ENCODE results near the gene FBXO31. TPM values are rescaled to one million over a fixed set of nuclear protein-coding genes. Genes with fewer than 3 reads are reported as not detected.
A peak's percentile ranks its signal among the peaks of the same experiment; 100 is the strongest.

Gene FBXO31, protein sequence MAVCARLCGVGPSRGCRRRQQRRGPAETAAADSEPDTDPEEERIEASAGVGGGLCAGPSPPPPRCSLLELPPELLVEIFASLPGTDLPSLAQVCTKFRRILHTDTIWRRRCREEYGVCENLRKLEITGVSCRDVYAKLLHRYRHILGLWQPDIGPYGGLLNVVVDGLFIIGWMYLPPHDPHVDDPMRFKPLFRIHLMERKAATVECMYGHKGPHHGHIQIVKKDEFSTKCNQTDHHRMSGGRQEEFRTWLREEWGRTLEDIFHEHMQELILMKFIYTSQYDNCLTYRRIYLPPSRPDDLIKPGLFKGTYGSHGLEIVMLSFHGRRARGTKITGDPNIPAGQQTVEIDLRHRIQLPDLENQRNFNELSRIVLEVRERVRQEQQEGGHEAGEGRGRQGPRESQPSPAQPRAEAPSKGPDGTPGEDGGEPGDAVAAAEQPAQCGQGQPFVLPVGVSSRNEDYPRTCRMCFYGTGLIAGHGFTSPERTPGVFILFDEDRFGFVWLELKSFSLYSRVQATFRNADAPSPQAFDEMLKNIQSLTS
- 9.9 and 11.5 TPM in 2 replicates for total RNA-seq (2014; rRNA removed; shearing (Covaris generic))

DNA sequence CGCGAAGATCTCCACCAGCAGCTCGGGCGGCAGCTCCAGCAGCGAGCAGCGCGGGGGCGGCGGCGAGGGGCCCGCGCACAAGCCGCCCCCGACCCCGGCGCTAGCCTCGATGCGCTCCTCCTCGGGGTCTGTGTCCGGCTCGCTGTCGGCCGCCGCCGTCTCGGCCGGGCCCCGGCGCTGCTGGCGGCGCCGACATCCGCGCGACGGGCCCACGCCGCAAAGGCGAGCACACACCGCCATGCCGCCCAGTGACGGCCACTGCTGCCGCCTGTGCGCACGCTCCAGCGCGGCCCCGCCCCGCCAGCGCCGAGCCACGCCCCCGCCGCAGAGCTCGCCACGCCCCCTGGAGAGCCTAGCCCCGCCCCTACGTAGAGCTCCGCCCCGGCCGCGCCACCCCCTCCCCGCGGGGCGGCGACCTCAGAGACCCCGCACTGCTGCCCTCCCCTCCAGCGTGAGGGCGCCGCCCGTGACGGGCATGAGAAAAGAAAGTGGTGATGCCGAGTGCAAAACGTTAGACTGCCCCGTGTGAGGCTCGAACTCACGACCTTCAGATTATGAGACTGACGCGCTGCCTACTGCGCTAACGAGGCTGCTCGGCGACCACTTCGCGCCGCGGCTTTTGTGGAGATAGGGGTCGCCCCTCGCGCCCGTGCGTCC lies at the start of gene FBXO31:
Gene FBXO31 (minus strand): TSS at position 272 of the 657 bp plus-strand sequence. CDS start 32 bp downstream, at position 240.
- DNase-seq (ENCODE audit: low read depth) = peak; percentile 83

- no peak for DNase-seq (ENCODE audit: low read depth)
Observed at GRCh38 chr16:87432330-87432915, 48.8 kb upstream of the FBXO31 start.

DNA sequence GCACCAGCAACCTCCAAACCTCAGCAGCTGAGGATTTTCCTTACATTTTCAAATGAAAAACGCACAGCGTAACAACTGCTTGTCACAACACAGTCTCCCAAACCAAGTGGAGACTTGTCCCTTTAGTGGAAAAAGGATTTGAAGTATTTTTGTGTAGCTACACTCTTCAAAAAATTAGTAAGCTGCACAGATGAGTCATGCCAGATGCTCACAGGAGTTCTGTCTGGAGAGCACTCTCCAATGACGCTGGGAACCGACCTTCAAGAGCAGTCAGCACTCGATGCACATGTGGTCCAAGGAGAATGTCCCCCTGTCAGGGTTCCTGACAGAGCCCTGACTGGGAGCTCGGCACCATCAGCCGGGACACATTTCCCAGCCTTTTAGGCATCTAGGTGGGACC lies 48.4 kb upstream of the FBXO31 start:
- peak; percentile 85 for DNase-seq (ENCODE audit: low read depth)

DNA sequence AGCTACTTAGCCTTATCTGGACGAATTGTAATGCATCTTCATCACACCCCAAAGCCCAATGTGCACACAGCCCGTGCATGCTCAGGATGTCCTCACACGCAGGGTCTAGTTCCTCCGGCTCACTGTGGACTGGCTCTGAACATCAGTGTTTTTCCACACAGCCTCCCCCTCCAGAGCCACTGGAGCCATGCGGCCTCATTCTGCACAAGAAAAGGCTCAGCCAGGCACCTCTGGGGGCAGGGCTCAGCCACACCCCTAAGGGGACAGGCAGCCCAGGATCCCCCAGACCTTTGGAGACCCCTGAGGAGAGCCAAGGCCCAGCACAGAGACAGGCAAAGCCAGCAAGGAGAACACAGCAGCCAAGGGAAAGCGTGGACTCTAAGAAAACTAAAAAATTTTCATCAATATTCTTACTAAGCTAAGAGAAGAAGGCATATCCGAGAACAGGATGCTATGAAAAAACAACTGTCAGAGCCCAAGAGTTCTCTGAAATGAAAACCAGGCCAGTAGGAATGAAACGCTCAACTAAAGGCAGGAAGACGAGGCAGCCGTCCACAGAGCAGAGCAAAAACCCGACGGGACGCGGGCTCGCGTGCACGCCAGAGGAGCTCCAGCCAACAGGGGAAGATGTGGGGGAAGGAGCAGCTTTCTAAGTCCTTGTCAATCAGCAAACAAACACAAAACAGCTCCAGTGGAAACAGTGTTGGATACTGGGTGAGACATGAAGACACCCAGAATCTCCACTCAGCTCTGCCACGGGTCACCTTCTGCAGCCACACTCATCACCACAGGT lies 43.0 kb upstream of the FBXO31 start:
- no peak for DNase-seq (ENCODE audit: low read depth)

- DNase-seq (ENCODE audit: low read depth) = no peak
Observed at GRCh38 chr16:87425941-87426340, 42.4 kb upstream of the FBXO31 start.

DNA sequence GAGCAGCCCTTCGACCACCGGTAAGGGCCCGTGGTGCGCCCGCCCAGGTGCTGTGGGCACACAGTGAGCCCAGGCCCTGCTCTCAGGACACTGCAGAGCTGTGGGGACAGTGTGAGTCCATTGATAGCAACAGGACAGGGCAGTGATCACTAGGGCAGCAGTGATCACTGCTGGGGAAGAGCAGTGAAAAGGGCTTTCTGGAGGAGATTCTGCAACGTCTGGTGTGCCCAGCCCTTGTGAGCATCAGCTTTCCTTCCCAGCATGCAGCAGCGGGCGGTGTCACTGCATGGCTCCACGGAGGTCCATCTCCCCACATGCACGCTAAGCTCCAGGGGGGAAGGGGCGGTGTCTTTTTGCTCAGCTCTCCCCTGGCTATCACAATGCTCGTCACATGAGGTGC lies 40.7 kb upstream of the FBXO31 start:
- DNase-seq (ENCODE audit: low read depth) = no peak

GRCh38 chr16:87423429-87423828 lies 39.9 kb upstream of the FBXO31 start:
- DNase-seq (ENCODE audit: low read depth) = no peak

GRCh38 chr16:87422106-87422505 lies 38.5 kb upstream of the FBXO31 start:
- no peak for DNase-seq (ENCODE audit: low read depth)

- no peak for DNase-seq (ENCODE audit: low read depth)
Observed at GRCh38 chr16:87421003-87421912, 37.7 kb upstream of the FBXO31 start.

DNA sequence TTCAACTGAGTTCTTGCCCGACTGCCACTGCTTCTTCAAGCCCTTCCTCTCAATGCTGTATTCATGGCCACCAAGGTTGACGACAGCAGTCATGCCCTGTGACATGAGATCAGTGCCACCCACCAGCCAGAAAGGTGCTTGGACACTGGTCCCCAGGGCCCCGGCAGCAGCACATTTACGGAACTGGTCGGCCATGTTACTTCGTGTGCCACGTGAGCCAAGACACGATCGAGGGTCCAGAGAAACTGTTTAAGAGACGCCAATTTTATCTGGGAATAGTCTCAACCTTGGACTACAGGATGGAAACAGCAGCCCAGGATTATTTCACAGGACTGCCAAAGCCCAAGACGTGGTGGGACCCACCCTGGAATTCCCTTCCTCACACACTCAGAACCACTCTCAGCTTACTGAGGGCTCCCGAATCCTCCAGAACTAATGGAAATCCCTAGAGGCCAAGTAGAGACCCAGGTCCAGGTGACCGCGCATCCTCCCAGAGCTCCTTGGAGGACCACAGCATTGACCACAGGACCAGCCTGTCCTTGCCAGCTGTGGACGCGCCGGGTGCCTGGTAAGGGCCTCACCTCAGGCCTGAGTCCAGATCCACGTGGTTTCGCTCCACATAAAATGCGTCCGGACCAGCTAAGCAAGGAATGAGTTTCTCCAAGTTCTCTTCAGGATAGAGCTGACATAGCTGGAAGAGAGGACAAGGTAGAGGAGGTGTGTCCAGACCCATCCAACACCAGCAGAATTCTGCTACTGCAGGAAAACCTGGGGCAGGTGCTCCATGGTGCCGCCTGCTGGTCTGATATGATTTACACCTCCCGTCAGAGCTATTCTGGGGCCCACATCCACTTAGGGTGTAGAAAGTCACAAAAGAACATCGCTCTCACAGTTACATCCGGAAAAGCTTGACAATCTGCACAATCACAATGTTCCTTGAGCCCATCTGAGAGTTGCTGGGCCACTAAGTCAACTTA lies 36.7 kb upstream of the FBXO31 start:
- no peak for DNase-seq (ENCODE audit: low read depth)

GRCh38 chr16:87418644-87419043 lies 35.1 kb upstream of the FBXO31 start:
- DNase-seq (ENCODE audit: low read depth) = no peak

DNA sequence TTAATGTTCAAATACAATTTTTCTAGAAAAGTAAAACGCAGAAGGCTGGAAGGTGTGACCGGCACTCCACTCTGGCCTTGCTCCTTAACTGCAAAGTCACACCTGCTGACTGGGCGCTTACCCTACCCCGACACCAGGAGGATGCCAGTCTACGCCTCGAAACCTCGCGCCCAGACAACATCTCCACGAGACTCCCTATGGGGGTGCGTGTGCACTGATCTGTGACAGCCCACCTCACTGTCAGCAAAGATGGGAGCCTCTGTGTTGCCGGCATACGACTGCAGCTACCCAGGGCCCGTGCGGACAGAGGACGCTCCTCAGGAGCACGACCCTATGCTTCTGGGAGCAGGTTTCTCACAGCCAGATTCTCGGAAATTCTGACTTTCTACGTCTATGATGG lies 34.6 kb upstream of the FBXO31 start:
- DNase-seq (ENCODE audit: low read depth) = no peak

- no peak for DNase-seq (ENCODE audit: low read depth)
Observed at GRCh38 chr16:87417528-87417910, 33.9 kb upstream of the FBXO31 start.

GRCh38 chr16:87416826-87417527 lies 33.4 kb upstream of the FBXO31 start:
- peak; percentile 59 for DNase-seq (ENCODE audit: low read depth)

DNA sequence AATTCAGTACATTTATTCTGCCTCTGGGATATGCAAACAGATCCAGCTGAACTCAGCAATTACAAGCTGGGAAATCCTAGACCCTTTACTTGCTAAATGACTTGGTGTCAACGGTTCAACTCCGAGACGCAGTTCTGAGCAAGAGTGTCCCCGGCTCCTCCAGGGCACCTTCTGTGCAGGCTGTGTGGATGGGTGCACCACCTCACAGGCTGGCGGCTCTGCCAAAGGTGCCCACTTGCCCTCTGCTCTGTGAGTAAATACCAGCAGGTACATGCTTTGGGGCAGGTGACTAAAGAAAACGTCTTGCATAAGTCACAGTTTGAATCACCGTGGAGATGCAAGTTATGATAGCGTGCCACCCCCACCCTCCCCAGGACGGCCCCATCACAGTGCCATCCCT lies 31.9 kb upstream of the FBXO31 start:
- DNase-seq (ENCODE audit: low read depth) = no peak

- DNase-seq (ENCODE audit: low read depth) = no peak
Observed at GRCh38 chr16:87414251-87414680, 30.7 kb upstream of the FBXO31 start.

DNA sequence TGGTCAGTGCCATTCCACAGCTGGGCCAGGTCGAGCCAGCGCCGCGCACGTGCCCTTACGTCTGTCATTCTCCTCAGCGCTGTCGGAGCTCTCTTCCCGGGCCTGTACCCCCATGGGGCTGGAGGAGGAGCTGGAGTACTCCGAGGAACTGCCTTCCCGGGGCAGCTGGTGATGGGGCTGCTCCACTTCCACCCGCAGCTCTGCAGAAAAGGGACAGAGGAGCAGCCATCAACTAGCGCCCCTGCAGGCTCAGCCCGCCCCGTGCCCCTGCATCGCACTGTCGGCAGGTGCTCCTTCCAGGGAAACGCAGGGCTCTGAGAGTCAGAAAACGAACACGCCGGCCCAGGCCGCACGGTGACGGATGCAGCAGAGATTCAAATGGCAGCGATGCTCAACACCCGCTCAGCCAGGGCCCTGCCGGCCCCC lies 29.4 kb upstream of the FBXO31 start:
- no peak for DNase-seq (ENCODE audit: low read depth)

DNA sequence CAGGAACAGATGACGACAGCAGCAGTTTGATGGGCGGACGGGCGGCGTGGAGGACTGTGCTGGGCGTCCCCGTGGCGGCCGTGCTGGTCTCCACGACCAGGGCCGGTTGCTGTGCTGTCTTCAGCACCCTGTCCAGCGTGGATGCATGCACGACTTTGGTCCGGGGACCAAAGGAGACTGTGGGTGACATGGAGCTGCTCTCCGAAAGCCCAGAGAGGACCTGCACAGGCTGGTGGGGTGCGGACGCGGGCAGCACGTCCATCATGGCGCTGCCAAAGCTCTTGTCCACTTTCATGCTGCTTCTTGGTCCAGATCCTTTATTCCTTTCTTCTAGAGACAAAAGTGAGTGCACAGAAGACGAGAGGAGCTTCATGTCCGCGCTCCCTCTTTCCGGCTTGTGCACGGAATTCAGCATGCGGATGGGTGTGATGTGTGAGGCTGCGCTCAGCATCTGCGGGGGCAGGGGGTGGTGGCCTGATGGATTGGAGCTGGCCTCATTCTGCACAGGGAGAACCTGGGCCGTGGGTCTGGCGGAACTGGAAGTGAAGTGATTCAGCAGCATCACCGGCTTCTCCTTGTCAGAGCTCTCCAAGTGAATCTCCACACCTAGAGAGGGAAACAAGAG lies 28.9 kb upstream of the FBXO31 start:
- DNase-seq (ENCODE audit: low read depth) = no peak
